ENCODE results near the gene PPFIBP2.

Gene PPFIBP2

GRCh38 chr11:7543302-7543701, 29.5 kb downstream of the PPFIBP2 start:
- Histone ChIP-seq H3K4me1 (ENCODE audit: insufficient read depth, low read length) (peaks cover 4% of the 10 kb centered on the region; the same call in 1 of the 2 replicates), H3K9ac (ENCODE audit: low read depth, low read length) (no peak overlapping the region), H3K36me3 (ENCODE audit: insufficient read depth, low read depth, low read length) (no peaks in the 10 kb centered on the region), H3K27me3 (ENCODE audit: insufficient read depth, low read length) (no peaks in the 10 kb centered on the region), H3K27ac (ENCODE audit: low read length) (no peak overlapping the region), H3K4me3 (ENCODE audit: low read length) (no peak overlapping the region), H3K9me3 (ENCODE audit: insufficient read depth, low read depth, low read length) (no peaks in the 10 kb centered on the region)

- H3K27ac ChIP-seq (ENCODE audit: low read length), result no peak overlapping the region
These were observed 30.2 kb downstream of the PPFIBP2 start for GRCh38 chr11:7544021-7544420.

GRCh38 chr11:7545611-7546010, 31.8 kb downstream of the PPFIBP2 start:
- H3K27me3 ChIP-seq (ENCODE audit: insufficient read depth, low read length), result no peaks in the 10 kb centered on the region
- H3K4me3 ChIP-seq (ENCODE audit: low read length), result no peak overlapping the region
- no peaks in the 10 kb centered on the region for H3K9me3 ChIP-seq (ENCODE audit: insufficient read depth, low read depth, low read length)
- no peaks in the 10 kb centered on the region for H3K36me3 ChIP-seq (ENCODE audit: insufficient read depth, low read depth, low read length)
- H3K4me1 ChIP-seq (ENCODE audit: insufficient read depth, low read length), result peaks cover 7% of the 10 kb centered on the region; the same call in 1 of the 2 replicates
- H3K9ac ChIP-seq (ENCODE audit: low read depth, low read length), result no peak overlapping the region
- no peak overlapping the region for H3K27ac ChIP-seq (ENCODE audit: low read length)

More at GRCh38 chr11:7544021-7544420, 30.2 kb downstream of the PPFIBP2 start:
- H3K9me3 ChIP-seq (ENCODE audit: insufficient read depth, low read depth, low read length), result no peaks in the 10 kb centered on the region
- H3K36me3 ChIP-seq (ENCODE audit: insufficient read depth, low read depth, low read length), result no peaks in the 10 kb centered on the region
- H3K27me3 ChIP-seq (ENCODE audit: insufficient read depth, low read length), result no peaks in the 10 kb centered on the region
- H3K4me3 ChIP-seq (ENCODE audit: low read length), result no peak overlapping the region
- no peak overlapping the region for H3K9ac ChIP-seq (ENCODE audit: low read depth, low read length)
- H3K4me1 ChIP-seq (ENCODE audit: insufficient read depth, low read length), result peaks cover 7% of the 10 kb centered on the region; the same call in 1 of the 2 replicates

- H3K27me3 ChIP-seq (ENCODE audit: insufficient read depth, low read length), result no peaks in the 10 kb centered on the region
- H3K4me3 ChIP-seq (ENCODE audit: low read length), result no peak overlapping the region
- H3K27ac ChIP-seq (ENCODE audit: low read length), result no peak overlapping the region
- peaks cover 7% of the 10 kb centered on the region; the same call in 1 of the 2 replicates for H3K4me1 ChIP-seq (ENCODE audit: insufficient read depth, low read length)
- no peak overlapping the region for H3K9ac ChIP-seq (ENCODE audit: low read depth, low read length)
- no peaks in the 10 kb centered on the region for H3K36me3 ChIP-seq (ENCODE audit: insufficient read depth, low read depth, low read length)
- H3K9me3 ChIP-seq (ENCODE audit: insufficient read depth, low read depth, low read length), result no peaks in the 10 kb centered on the region
These were observed 32.6 kb downstream of the PPFIBP2 start for GRCh38 chr11:7546324-7546791.

- H3K27ac ChIP-seq (ENCODE audit: low read length), result no peak overlapping the region
- peaks cover 7% of the 10 kb centered on the region; the same call in 1 of the 2 replicates for H3K4me1 ChIP-seq (ENCODE audit: insufficient read depth, low read length)
- H3K27me3 ChIP-seq (ENCODE audit: insufficient read depth, low read length), result no peaks in the 10 kb centered on the region
- no peaks in the 10 kb centered on the region for H3K36me3 ChIP-seq (ENCODE audit: insufficient read depth, low read depth, low read length)
- H3K9me3 ChIP-seq (ENCODE audit: insufficient read depth, low read depth, low read length), result no peaks in the 10 kb centered on the region
- no peak overlapping the region for H3K9ac ChIP-seq (ENCODE audit: low read depth, low read length)
- H3K4me3 ChIP-seq (ENCODE audit: low read length), result no peak overlapping the region
These were observed 33.9 kb downstream of the PPFIBP2 start for GRCh38 chr11:7547687-7548086.

- H3K27me3 ChIP-seq (ENCODE audit: insufficient read depth, low read length), result no peaks in the 10 kb centered on the region
- H3K4me1 ChIP-seq (ENCODE audit: insufficient read depth, low read length), result peaks cover 7% of the 10 kb centered on the region; the same call in 1 of the 2 replicates
- no peak overlapping the region for H3K27ac ChIP-seq (ENCODE audit: low read length)
- no peaks in the 10 kb centered on the region for H3K36me3 ChIP-seq (ENCODE audit: insufficient read depth, low read depth, low read length)
- no peaks in the 10 kb centered on the region for H3K9me3 ChIP-seq (ENCODE audit: insufficient read depth, low read depth, low read length)
- no peak overlapping the region for H3K9ac ChIP-seq (ENCODE audit: low read depth, low read length)
- H3K4me3 ChIP-seq (ENCODE audit: low read length), result no peak overlapping the region
These were observed 35.0 kb downstream of the PPFIBP2 start for GRCh38 chr11:7548659-7549274.

- Histone ChIP-seq H3K9me3 (ENCODE audit: insufficient read depth, low read depth, low read length) (no peaks in the 10 kb centered on the region), H3K4me3 (ENCODE audit: low read length) (no peak overlapping the region), H3K4me1 (ENCODE audit: insufficient read depth, low read length) (peaks cover 7% of the 10 kb centered on the region; the same call in 1 of the 2 replicates), H3K27ac (ENCODE audit: low read length) (no peak overlapping the region), H3K36me3 (ENCODE audit: insufficient read depth, low read depth, low read length) (no peaks in the 10 kb centered on the region), H3K9ac (ENCODE audit: low read depth, low read length) (no peak overlapping the region), H3K27me3 (ENCODE audit: insufficient read depth, low read length) (no peaks in the 10 kb centered on the region)
These were observed 35.9 kb downstream of the PPFIBP2 start for GRCh38 chr11:7549681-7550080.

- no peak overlapping the region for H3K4me3 ChIP-seq (ENCODE audit: low read length)
- H3K9me3 ChIP-seq (ENCODE audit: insufficient read depth, low read depth, low read length), result no peaks in the 10 kb centered on the region
- H3K27me3 ChIP-seq (ENCODE audit: insufficient read depth, low read length), result no peaks in the 10 kb centered on the region
- H3K27ac ChIP-seq (ENCODE audit: low read length), result no peak overlapping the region
- H3K4me1 ChIP-seq (ENCODE audit: insufficient read depth, low read length), result 0 out of 2 replicates have a peak, but pooled peaks cover 4% of the 10 kb centered on the region
- no peaks in the 10 kb centered on the region for H3K36me3 ChIP-seq (ENCODE audit: insufficient read depth, low read depth, low read length)
- no peak overlapping the region for H3K9ac ChIP-seq (ENCODE audit: low read depth, low read length)
These were observed 37.8 kb downstream of the PPFIBP2 start for GRCh38 chr11:7551571-7551970.

- Histone ChIP-seq H3K4me3 (ENCODE audit: low read length) (no peak overlapping the region), H3K9ac (ENCODE audit: low read depth, low read length) (no peak overlapping the region), H3K36me3 (ENCODE audit: insufficient read depth, low read depth, low read length) (no peaks in the 10 kb centered on the region), H3K27me3 (ENCODE audit: insufficient read depth, low read length) (no peaks in the 10 kb centered on the region), H3K9me3 (ENCODE audit: insufficient read depth, low read depth, low read length) (no peaks in the 10 kb centered on the region), H3K27ac (ENCODE audit: low read length) (no peak overlapping the region), H3K4me1 (ENCODE audit: insufficient read depth, low read length) (0 out of 2 replicates have a peak, but pooled peaks cover 4% of the 10 kb centered on the region)
These were observed 38.9 kb downstream of the PPFIBP2 start for GRCh38 chr11:7552666-7553065.

- H3K4me1 ChIP-seq (ENCODE audit: insufficient read depth, low read length), result no peaks in the 10 kb centered on the region
- H3K36me3 ChIP-seq (ENCODE audit: insufficient read depth, low read depth, low read length), result no peaks in the 10 kb centered on the region
- no peak overlapping the region for H3K9ac ChIP-seq (ENCODE audit: low read depth, low read length)
- no peaks in the 10 kb centered on the region for H3K9me3 ChIP-seq (ENCODE audit: insufficient read depth, low read depth, low read length)
- H3K27me3 ChIP-seq (ENCODE audit: insufficient read depth, low read length), result no peaks in the 10 kb centered on the region
- H3K4me3 ChIP-seq (ENCODE audit: low read length), result no peak overlapping the region
- no peak overlapping the region for H3K27ac ChIP-seq (ENCODE audit: low read length)
These were observed 41.4 kb downstream of the PPFIBP2 start for GRCh38 chr11:7555052-7555699.

GRCh38 chr11:7558046-7558445, 44.2 kb downstream of the PPFIBP2 start:
- Histone ChIP-seq H3K27ac (ENCODE audit: low read length) (no peak overlapping the region), H3K4me3 (ENCODE audit: low read length) (no peak overlapping the region), H3K9me3 (ENCODE audit: insufficient read depth, low read depth, low read length) (no peaks in the 10 kb centered on the region), H3K9ac (ENCODE audit: low read depth, low read length) (no peak overlapping the region), H3K4me1 (ENCODE audit: insufficient read depth, low read length) (no peaks in the 10 kb centered on the region; the same call in 1 of the 2 replicates), H3K27me3 (ENCODE audit: insufficient read depth, low read length) (no peaks in the 10 kb centered on the region), H3K36me3 (ENCODE audit: insufficient read depth, low read depth, low read length) (no peaks in the 10 kb centered on the region)
